ENCODE data around the gene ACSS2.

Gene ACSS2

DNA sequence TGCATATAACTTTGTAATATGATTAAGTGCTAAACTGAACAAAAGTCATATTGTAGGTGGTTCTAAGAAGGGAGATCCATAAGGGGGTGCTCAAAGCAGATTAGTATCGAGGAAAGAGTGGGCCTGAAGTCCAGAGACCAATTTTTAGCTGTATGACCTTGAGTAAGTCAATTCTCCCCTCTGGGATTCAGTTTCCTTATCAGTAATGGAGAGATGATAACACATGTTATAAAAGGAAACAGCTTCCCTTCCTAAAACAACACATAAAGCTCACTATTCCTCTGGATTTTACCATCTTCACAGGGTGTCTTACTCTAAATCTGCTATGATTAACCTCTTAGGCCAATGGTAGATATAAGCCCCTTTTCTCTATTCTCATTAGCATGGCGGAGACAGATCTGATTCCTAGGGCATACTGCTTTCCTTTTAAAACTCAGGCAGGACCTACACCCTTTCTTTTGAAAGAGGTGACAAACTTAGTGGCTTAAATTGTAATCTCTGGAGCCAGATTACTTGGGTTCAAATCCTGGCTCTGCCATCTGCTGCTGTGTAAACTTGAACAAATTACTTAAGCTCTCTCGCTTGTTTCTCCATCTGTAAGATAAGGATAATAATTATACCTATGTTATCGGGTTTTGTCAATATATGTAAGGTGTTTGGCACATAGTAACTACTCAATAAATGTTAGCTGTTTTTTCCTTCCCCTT lies 39.5 kb downstream of the ACSS2 start:
- DNase-seq (ENCODE audit: low read depth) = no peak

DNA sequence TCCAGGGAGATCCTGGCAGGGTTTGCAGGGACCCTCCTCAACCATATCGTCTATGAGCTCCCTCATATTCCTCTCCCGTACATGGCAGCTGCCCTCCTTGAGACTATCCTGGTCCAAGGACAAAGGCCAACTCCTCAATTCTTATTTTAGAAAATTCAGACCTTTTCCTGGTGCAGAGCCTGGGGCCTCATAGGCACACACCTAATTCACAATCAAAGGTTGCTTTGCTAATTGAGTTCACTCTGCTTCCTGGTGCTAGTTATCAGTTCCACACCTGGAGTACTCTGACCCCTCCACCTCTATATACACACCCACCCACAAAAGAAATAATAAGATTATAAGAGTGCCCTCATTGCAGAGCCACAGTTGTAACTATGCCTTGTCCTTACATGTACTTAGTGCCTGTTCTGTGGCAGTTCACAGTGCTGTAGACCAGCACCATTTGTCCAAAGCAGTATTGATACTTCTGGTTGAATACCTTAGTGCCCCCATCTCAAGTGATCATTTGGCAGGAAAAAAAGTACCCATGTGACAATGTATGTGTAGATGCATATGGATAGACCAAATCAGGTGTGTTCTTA lies 40.5 kb downstream of the ACSS2 start:
- DNase-seq (ENCODE audit: low read depth) = no peak

DNA sequence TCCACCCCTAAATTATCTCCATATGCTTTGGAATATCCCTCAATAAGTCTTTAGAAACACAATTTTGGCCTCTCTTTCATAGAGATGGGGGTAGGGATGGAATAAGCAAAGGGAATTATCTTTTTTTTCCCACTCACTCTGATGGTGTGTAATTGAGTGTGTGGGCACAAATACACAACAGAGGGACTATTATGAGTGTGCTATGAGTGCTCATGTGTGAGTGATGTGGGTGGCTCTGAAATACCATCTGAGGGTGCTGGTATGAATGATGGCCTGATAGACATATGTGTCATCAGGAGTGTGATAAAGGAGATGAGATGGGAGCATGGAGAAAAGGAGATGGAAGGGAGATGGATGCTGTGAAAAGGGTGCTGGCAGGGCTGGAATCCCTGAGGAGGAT lies 43.6 kb downstream of the ACSS2 start:
- no peak for DNase-seq (ENCODE audit: low read depth)

DNA sequence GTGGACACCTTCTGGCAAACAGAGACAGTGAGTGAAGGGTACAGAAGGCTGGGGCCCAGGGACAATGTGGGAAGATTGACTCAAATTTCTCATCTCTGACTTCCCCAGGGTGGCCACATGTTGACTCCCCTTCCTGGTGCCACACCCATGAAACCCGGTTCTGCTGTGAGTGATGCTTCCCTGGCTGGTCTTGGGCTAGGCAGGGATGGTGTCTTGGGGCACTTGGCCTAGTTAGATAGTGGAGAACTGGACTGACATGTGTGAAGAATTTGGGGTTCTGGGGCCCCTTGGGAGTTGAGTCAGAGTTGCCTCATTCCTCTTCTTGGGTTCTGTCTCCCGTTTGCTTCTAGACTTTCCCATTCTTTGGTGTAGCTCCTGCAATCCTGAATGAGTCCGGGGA lies 45.0 kb downstream of the ACSS2 start:
- no peak for DNase-seq (ENCODE audit: low read depth)

DNA sequence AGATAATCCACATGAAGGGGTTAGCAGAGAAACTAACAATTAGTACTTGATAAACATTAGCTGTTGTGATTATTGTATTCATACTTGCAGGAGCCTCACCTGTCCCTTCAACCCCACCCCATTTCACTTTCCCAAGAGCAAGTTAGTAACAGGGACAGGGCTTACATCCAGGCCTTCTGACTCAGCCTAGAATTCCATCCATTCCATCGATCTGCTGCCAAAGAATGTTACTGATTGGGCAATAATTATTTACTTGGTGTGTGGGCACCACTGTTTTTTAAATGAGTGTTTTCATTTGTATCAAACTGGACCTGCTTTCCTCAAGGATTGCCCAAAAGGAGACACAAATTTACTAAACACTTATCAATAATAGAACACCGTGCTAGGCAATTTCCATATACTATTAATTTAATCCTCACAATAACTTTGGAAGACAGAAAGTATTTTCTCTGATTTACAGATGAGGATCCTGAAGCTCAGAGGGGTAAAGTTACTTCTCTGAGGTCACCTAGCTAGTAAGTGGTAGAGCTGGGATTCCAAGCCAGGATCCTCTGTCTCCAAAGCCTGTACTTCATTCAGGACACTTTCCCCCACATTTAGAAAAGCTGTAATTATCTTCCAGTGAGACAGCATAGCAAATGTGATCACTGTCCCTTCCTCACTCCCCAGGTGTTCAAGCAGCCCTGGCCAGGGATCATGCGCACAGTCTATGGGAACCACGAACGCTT lies 46.4 kb downstream of the ACSS2 start:
- no peak for DNase-seq (ENCODE audit: low read depth)

DNA sequence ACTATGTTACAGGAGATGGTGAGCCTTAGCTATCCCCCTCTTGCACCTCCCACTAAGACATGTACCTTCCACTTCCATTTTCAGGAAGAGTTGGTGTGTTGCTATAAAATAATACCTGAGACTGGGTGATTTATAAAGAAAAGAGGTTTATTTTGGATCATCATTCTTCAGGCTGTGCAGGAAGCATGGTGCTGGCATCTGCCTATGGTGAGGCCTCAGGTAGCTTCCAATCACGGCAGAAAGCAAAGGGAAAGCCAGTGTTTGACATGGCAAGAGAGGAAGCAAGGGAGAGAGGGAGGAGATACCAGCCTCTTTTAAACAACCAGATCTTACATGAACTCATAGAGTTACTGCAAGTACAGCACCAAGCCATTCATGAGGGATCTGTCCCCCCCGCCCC lies 47.0 kb downstream of the ACSS2 start:
- DNase-seq (ENCODE audit: low read depth) = no peak

DNA sequence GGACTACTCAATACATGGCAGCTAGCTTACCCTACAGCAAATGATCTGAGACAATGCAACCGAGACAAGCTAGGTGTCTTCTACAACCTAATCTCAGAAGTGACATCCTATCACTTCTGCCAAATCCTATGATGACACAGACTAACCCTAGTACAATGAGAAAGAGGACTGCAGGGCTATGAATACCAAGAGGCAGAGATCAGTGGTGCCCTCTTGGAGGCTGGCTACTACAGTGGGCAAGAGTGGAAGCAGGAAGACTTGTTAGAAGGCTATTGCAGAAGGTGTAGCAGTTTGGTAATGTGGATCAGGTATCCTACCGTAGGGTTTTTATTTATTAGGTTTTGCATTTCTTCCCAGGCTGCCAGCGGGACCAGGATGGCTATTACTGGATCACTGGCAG lies 48.9 kb downstream of the ACSS2 start:
- no peak for DNase-seq (ENCODE audit: low read depth)

DNA sequence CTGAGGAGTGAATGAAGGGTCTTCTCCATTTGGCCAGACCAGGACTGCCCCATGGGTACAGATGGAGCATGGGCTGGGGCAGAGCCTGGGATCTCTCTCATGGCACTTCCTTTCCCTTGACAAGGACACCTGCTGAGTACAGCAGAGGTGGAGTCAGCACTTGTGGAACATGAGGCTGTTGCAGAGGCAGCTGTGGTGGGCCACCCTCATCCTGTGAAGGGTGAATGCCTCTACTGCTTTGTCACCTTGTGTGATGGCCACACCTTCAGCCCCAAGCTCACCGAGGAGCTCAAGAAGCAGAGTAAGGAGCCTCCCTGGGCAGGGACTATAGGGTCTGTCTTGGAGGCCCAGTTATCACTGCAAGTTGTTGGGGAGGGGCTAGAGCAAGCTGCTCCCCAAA lies 49.6 kb downstream of the ACSS2 start:
- no peak for DNase-seq (ENCODE audit: low read depth)

DNA sequence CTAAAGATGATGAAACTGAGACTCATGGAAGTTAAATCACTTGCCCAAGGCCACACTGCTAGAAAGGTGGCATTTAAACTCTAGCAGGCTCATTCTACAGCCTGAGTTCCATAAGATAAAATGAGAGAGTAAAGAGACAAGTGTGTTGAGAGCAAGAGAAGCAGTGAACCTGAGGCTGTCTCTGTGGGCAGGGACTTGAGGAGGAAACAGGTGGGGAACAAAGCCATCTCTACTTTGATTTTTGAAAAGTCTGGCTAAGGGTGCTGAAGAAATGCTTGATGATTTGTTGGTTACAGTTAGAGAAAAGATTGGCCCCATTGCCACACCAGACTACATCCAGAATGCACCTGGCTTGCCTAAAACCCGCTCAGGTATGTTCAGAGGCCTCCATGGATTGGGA lies 50.2 kb downstream of the ACSS2 start:
- DNase-seq (ENCODE audit: low read depth) = no peak

DNA sequence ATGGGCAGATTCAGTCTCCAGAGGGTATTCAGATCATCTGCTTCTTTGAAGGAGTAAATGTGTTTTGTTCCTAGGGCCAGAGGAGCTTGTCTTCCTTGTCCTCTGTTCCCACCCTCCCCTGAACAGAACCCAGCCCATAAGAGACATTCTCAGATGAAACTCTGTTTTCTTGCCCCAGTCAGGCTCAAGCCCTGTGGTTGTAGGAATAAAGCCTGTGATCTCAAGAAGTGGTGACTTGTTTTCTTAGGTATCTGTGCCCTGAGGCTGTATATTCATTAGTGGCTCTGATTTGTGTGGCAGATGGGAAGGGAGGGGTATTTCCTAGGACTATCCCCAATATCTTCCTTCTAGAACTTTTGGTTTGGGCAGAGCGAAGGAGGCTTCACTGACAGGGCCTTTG lies 51.3 kb downstream of the ACSS2 start:
- no peak for DNase-seq (ENCODE audit: low read depth)

DNA sequence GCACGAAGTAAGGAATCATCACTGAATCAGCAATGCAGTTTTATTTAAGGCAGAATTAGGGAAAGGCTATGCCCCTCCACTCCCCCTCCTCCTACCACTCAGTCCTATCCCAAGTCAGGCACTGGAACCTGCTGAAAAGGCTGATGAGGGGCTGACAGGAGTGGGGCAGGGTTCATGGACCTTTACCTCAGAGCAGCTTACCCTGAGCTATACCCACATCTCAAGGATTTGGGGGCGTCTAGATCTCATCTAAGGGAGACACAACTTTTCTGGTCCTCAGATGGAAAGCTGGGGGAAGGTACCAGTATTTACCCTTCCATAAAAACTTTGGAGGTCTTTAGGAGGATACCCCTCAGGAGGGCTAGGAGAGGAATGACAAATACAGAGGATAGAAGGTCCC lies 52.0 kb downstream of the ACSS2 start:
- no peak for DNase-seq (ENCODE audit: low read depth)

DNA sequence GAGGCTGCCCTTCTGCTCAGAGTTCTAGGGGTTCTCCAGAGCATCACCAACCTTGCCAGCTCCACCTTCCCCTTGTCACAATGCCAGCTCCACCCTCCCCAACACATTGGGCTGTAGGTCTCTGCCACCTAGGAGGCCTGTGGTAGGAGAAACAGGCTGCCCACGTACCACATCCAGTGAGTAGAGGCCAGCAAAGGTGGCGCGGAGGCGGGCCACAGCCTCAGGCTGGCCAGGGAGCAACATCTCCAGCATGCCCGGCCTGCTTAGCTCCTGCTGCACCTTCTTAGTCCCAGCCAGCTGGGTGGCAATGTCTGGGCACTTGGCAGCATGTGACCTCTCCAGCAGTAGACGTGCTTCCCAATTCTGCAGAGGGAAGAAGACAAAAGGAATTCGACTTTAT lies 55.4 kb downstream of the ACSS2 start:
- DNase-seq (ENCODE audit: low read depth) = no peak

DNA sequence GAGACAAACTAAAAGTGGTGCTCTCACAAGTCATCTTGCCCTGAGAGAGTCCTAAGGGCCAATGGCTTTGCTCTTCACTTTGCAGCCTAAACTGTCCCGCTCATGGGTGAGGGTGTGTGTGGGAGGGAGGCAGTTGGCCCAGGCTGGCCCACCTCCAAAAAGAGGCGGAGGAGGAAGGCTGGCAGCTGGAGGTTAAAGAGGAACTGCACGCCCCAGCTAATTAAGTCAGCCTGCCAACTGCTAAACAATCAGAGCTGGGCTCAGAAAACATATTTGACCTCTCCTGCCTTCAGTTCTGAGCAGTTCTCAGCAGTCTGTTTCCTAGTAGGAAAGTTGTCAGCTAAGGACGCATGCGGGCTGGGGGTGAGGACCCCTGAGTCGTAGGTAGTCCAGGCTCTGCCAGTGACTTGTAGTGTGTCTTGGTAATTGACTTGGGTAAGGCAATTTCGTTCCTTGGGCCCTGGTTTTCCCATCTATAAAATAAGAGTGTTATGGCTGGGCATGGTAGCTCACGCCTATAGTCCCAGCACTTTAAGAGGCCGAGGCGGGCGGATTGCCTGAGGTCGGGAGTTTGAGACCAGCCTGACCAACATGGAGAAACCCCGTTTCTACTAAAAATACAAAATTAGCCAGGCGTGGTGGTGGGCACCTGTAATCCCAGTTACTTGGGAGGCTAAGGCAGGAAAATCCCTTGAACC lies 62.2 kb downstream of the ACSS2 start:
- DNase-seq (ENCODE audit: low read depth) = no peak

DNA sequence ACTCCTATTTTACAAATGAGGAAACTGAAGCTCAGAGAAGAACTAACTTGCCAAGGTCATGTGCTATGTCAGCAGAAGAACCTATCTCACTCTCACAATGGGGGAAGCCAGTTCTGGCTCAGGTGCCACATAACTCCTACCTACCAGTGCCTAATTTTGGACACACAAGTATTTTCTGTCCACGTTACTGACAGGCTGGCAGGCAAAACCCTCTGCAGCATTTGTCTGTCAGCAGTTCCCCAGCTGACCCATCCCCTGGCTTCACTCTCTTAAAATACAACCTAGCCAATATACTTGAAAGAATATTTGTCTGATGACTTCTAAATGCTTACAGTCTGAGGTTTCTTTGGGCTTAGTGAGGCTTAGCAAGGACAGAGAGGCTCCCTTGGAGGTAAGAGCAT lies 63.7 kb downstream of the ACSS2 start:
- DNase-seq (ENCODE audit: low read depth) = no peak

DNA sequence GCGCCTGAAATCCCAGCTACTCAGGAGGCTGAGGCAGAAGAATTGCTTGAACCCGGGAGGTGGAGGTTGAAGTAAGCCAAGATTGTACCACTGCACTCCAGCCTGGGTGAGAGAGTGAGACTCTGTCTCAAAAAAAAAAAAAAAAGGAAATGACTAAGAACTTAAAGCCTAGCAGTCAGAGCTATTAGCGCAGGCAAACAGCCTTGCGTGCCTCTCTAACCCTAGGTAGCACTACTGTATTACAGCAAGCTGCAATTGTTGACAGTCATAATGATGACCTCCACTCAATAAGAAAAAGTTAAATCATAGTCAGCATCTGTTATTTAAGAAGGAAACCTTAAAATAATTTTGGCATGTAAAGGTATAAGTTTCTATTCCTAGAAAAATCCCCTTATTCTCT lies 64.8 kb downstream of the ACSS2 start:
- DNase-seq (ENCODE audit: low read depth) = no peak

DNA sequence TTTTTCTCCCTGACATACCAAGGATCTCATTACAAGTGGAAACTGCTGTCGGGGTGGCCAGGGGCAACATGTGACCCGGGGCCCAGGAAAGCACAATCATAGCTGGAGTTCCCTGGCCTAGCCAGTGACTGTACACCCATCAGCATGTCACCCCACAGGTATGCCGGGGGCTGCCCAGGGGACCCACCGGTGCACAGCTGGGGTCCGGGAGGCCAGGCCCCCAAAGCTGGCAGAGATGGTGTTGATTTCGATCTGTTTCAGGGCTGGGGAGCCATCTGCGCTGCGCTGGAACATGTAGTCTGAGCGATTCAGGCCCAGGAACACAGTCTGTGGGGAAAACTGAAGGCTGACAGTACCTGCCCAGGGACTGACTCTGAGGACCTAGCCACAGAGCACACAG lies 65.9 kb downstream of the ACSS2 start:
- no peak for DNase-seq (ENCODE audit: low read depth)

DNA sequence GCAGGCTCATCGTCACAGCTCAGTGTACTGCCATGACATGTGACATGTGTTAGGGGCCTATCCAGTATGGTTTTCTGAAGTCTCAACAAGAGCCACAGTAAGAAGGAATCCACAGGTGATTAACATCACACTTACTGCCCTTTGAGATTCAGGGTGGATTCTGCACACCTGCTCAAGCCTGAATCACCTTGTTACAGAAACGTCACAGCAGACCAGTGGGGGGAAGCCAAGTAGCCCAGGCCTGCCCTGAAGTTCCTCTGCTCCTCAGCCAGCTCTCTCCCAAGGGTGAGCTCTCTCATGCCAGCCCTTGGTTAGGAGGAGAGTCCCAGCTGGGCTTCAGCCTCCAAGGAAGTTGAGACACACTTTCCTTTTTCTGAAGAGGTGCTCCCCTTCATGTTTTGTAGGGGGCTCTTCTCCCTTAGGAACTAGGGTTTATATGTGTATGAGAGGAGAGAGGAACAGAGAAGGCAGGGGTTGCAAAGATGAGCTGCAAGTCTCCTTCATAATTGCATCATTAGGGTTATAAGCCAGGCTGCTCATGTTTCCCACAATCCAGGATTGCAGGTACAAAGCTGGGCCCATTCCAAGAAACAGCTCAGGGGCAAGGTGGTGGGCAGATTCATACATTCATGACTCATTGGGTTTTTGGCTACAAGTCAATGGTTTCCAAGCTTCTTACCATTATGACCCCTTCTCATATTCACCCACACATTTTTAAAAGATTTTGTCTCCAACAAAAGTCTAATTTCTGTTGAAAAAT lies 67.6 kb downstream of the ACSS2 start:
- DNase-seq (ENCODE audit: low read depth) = no peak

DNA sequence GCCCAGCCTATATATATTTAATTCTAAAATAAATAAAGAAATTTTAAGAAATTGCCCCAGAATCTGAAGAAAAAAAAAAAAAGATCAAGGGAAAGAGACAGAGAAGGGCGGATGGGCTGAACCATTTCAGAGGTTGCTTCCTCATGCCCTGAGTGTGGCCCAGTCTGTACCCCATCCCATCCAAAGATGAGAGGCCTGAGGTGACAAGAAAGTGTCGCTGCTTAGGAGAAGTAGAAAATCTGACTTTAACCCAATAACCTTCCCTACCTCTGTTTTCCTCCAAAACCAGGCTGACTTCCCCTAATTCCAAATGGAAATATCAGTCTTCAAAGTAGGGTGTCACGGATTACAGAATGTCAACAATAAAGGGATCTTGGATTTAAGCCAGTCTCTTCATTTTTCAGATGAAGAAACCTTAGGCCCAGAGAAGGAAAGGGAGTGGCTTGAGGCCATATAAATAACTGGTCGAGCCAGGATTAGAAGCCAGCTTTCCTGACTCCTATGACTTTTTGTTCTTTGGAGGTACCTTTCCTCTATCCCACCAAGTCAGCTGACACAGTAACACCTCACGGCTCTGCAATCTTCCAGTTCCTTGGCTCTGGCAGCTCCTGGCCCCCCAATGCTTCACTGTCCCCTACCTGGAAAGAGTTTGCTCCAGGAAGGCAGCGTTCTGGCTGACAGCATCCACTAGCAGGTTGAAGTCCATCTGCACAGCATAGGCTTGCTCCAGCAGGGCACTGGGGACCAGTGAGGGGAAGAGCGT lies 69.1 kb downstream of the ACSS2 start:
- no peak for DNase-seq (ENCODE audit: low read depth)

DNA sequence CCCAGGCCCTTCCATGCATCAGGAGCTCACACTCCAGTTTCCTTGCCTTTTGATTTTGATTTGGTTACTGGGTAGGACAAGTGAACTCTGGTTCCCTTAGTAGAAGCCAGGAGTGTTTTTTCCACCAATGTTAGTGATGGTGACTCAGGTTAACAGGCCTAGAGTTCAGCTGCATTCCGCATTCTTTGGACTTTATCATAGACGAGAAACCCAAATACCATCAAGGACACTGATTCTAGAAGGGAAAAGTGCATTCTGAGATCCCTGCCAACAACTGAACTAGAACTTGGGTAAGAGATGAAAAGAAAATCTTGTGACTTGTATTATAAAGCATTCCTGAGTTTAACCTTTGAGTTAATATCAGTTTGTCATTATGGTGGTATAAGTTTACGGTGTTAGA lies 70.2 kb downstream of the ACSS2 start:
- no peak for DNase-seq (ENCODE audit: low read depth)

DNA sequence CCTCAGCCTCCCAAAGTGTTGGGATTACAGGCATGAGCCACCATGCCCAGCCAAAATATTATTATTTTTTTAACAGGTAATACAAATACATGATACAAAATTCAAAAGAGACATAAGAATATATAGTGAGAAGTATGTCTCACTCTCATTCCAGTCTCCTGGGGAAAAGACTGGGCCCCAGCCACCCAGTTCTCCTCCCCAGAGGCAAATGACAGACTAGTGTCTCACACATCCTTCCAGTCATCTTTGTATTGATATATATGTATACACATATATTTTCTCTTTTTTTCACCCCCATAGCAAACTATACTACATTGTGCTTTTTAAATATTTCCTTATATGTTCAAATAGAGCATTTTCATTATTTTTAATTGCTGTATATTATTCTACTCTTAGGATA lies 70.9 kb downstream of the ACSS2 start:
- no peak for DNase-seq (ENCODE audit: low read depth)

DNA sequence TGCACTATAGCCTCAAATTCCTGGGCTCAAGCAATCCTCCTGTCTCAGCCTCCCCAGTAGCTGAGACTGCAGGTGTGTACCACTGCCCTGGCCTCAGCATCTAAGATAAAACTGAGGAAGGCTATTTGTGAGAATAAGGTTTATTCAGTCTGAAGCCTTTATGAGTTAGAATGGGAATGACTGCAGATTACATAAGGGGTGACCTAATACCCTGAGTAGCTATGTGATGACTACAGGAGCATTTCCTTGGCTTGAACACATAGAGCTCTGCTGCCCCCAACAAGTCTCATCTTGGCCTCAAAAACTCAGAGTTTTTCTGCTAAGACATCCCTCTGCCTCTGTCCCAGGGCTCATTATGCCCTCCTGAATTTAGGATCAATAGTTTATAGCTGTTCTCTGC lies 71.6 kb downstream of the ACSS2 start:
- DNase-seq (ENCODE audit: low read depth) = no peak

DNA sequence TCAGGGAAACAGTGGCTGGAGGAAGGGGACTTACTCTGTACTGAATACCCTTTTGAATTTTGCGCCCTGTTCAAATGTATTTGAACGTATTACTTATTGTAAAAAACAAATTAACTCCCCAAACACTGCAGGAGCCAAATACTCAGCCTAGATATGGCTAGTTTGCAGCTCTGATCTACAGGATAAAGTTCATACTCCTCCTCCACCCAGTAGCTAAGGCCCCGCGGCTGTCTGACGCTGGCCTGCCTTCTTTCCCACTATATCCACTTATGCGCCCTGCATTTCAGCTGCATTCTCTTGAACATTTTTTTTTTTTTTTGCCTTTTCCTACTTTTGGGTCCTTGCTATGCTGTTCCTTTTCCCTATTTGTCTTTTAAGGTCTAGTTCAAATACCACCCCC lies 72.7 kb downstream of the ACSS2 start:
- DNase-seq (ENCODE audit: low read depth) = no peak
